SIG-M5 (cell line): ENCODE measurements around the gene ARMH2.

Experiments used
- DNase-seq: peaks from one replicate; lab custom pipeline; 2025; lab: John Stamatoyannopoulos, UW

The ARMH2 gene

DNA sequence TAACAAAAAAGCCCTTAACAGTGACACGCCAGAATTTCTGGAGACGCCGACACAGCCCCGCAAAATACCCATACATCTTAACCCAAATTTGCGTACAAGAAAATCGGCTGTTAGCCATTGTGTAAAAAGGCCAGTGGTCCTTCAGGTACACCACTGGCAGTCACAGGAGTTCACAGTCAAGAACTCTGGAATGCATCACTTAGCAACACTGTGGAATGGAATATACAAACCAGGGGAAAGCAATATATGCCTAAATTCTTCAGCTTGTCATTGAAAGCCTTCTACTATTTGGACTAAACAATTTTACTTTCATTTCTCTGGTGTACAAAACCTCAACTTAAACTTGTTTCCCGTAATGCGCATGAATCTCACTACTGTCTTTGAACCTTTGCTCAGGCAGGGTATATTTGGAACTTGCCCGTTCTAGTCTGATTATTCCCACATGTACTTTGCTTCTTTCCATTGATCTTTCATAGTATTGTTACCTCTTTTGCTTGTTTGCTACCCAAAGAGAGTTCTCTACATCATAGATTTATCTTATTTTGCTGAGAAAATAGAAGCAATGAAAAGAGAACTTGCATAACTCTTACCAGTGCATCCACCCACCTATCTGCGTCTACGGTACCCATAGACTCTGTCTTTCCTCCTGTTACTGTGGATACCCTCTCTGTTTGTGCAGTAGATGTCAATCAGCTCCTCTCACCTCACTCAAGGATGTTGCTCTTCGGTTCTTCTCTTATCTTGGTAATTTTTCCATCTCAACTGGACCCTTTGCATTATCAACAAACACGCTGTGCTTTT, at the start of gene ARMH2:
ARMH2 (minus strand) TSS at position 178 of the 801 bp plus-strand sequence; CDS start at position 118, 60 bp downstream.
- no peak for DNase-seq

- no peak for DNase-seq
These were observed 49.7 kb upstream of the ARMH2 start for GRCh38 chr6:24848461-24848860.

DNA sequence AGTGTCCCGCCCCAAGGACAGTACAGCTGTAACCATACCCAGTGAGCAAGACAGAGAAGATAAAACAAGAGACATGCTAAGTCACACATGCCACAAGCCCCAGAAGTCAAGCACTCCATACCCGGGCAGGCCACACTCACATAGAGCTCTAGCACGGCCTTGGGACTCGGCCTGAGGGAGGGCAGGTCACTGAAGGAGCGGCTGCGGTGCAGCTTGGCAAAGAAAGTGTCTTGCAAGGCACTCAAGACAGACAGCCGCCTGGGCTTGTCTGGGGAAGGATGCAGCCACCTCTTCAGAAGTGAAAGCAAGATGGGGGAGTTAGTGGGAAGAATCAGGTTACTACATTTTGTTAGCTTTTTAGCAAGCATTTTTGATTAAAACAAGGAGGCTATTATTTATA, 48.7 kb upstream of the ARMH2 start:
- DNase-seq, result no peak

DNA sequence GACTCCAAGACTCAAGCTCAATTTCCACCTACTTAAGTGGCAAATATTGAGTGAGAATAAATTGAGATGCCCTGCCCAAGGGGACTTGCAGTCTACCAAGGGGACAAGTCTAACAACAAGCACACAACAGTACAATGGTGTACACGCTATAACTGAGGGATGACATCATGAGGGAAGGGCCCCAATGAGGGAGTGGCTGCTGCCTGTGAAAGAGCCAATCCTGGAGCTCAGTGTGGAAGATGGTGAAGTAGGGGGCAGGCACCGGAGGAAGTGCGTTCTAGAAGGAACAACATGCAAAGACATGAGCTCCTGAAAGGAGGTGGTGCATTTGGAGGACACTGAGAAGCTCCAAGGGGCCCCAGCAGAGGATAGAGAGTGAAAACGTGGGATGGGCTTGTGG, 46.9 kb upstream of the ARMH2 start:
- DNase-seq, result no peak

GRCh38 chr6:24844903-24845302, 46.2 kb upstream of the ARMH2 start:
- no peak for DNase-seq

- DNase-seq, result no peak
These were observed 45.3 kb upstream of the ARMH2 start for GRCh38 chr6:24844061-24844460.

DNA sequence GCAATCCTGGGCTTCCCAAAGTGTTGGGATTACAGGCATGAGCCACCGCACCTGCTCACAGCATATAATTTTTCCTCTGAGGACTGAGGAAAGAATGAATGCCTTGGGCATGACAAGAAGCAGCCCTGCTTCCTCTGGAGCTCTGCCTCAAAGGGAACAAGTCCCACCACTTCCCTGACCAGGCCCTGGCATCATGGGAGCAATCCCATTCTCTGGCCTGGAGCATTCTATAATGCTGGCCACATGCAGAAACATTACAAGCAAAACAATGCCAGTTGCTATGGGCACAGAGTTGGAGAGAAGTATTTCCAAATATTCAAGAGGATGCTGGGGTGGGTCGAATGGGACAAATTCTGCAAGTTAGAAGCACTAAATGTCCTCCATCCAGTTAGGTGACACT, 41.5 kb upstream of the ARMH2 start:
- no peak for DNase-seq

GRCh38 chr6:24838994-24839393, 40.3 kb upstream of the ARMH2 start:
- DNase-seq, result no peak

DNA sequence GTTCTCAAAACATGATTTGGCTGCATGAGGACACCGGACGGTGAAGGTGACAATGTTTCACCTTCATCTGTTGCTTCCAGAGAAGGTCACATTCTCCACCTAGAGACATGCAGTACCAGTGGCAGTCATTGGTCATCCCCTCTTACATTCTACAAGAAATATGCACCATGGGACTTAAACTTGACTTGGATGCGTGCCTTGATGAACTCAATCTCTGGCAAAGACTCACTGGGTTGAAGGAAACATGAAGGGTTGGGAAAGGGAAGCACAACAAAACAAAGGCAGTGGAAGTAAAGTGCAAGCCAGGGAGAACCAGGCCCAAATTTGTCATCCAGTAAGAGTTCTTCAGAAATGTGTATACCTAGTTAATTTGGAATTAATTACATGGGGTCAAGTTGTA, 39.4 kb upstream of the ARMH2 start:
- DNase-seq, result no peak

GRCh38 chr6:24836109-24836508, 37.4 kb upstream of the ARMH2 start:
- no peak for DNase-seq

DNA sequence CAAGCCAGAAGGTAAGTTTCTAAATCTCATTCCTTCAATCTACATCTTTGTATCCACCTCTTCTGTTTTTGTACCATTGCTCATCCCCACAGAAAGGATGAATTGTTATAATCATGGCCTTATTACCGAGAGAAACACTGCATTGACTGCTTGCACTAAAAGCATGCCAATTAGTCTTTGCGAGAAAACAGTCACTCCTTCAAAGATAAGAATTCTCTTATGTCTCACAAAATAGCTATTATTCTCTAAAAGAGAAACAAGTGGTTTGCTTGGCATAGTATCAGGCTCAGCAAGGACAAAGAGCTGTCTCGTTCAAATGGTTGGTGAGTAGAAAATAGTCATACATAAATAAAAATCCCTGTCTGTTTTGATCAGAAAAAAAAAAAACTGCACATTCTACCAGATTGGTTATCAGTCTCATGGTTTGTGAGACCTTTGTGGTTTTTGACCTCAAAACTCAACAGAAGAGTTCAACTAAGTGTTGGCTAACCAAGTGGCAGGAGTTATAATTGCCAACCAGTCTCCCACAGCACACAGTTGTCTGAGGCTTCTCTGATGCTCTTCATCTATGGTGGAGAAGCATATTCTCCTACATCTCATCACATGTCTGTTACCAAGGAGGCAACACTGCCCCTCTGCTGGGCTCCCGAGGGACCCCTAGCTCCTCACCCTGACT, 35.1 kb upstream of the ARMH2 start:
- no peak for DNase-seq

DNA sequence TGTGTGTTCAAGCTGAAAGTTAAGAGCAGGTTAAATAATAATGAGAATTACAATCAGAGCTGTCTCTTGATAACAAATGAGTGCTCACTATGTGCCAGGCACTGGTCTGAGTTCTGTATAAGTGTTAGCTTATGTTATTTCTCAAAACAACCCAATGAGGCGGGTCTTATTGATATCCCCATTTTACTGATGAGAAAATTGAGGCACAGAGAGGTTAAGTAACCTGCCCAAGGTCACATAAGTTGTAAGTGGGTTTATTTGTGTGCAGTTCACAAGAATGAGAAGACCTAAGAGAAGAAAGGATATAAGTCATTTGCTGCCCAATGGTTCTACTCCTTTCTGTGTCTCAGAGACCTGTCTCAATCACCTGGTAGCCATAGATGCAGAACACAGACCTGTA, 34.1 kb upstream of the ARMH2 start:
- DNase-seq, result no peak

DNA sequence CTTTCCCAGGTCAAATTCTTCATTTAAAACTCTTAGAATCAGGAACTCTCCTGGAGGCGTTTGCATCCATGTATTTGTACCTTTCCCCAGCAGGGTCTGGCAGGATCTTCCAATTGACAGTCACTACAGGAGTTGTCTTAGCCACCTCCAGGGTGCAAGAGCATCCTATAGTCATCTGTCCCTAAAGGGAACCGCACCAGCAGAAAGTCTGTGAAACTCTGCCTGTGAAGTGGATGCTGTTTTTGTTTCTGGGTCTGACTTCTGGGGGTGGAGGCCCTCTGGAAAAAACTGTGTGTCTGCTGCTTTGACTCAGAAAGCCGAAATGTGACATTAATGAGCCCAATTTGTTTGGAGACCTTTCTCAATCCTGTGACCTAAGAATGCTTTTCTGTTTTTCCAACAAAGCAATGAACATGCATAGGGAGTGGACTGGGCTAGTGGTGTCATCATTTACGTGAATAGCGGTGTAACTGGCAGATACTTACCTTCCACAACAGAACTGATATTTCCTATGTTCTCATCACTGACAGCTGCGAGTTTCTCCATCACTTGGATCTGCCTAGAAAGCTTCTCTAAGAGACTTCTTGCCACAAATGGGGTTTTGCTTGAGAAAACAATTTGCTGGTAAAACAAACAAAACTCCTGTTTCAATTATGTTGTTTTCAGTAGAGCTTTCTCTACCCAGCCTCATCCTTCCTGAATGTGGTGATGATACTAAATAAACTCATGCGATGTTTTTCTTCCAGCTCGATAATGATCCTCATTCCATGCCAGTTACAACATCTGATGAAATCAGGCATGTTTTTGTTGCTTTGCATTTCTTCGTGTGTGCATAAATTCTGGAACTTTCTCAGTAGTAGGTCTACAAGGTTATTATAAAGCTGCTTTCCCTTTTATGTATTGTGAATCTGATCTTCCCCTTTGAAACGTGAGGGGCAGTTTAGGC, 33.3 kb upstream of the ARMH2 start:
- no peak for DNase-seq

- no peak for DNase-seq
These were observed 30.9 kb upstream of the ARMH2 start for GRCh38 chr6:24829657-24830056.

DNA sequence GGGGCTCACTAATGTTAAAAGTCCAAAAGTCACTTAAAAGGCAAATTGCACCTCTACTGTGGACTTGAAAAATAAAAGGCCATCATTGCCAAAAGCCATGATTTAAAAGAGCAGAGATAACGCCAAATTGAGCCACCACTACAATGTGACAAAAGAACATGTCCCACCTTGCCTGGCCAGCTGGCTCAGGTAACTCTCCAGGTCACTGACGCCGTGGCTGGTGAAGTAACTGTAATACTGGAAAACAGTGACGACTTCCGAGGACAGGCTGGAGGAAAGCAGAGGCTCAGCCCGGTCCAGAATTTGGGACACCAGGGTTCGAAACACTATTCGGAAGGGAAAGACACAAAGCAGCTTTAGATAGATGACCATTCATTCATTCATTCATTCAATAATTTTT, 29.3 kb upstream of the ARMH2 start:
- no peak for DNase-seq

- DNase-seq, result no peak
These were observed 28.4 kb upstream of the ARMH2 start for GRCh38 chr6:24827162-24827561.

DNA sequence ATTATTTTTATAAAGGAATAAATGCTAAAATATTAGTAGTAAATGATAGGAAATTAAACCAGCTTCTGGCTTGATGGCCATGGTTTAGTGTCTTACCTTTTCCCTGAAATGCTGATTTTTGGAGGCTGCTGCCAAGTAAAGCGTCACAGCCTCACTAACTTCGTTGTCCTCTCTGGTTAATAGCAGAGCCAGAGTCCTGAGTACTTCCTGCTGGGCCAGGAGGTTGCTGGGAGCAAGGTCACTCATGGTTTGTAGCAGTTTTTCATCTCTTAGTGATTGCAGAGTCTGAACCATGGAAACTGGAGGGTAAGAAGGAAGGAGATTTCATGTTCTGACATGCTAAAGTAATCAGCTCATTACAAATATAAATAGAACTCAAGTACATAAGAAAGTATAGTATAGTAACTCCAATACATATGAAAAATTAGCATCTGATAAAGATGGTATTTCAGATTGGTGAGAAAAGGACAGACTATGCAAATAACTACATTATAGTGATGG, 26.5 kb upstream of the ARMH2 start:
- no peak for DNase-seq

GRCh38 chr6:24824142-24824938, 25.6 kb upstream of the ARMH2 start:
- DNase-seq, result no peak

DNA sequence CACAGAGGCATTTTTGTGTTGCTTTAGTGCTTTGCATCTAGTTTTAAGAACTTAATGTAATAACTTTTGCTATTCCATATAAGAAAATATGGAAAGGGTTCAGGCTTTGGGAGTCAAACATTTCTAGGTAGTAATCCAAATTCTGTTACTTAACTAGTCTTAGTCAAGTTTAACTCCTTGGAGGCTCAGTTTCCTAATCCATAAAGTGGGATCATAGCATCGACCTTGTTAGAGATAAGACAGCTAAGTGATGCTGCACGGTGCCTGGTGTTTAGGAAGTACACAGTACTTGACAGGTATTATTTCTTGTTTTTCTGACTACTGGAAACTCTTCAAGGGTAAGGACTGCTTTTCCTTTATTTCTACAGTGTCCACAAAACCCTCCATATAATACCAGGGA, 24.5 kb upstream of the ARMH2 start:
- DNase-seq, result no peak

DNA sequence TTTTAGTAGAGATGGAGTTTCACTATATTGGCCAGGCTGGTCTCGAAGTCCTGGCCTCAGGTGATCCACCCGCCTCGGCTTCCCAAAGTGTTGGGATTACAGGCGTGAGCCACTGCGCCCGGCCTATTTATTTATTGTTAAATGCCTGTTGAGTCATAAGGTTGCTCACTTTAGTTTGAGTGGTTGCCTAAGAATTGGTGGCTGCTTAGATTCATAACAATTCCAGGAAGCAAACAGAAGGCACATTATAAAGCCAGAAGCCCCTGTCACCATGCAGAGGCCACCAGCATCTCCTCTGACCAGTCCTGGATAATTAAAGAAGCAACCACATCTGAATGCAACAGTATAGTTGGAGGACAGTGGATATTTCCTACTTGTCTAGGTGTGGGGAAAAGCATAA, 24.0 kb upstream of the ARMH2 start:
- DNase-seq, result no peak

DNA sequence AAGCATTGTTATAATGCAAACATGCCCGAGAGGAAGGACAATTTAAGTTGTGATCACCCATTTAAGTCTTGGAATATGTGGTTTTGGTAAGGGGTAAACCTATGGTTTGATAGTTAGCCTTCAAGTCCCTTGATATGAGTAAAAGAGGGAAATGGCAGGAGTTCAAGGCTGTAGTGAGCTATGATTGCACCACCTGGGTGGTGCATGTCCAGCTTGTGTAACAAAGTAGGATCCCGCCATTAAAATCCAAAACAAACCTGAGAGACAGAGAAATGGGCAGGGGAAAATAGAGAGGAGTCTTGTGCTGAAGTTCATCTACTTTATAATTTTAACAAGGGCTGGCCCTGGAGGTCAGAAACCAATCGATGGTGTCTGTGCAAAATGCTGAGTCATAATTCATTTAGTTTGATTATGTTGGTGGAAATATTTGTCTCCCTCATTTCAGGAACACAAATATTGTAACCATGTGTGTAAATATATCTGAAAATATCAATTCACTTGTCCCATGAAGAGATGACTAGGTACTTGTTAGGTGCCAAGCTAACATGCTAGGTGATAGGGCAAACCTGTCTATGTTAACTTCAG, 23.2 kb upstream of the ARMH2 start:
- no peak for DNase-seq
